ENCODE measurements around the gene CCP110. TPM values are rescaled to one million over a fixed set of nuclear protein-coding genes. Genes with fewer than 3 reads are reported as not detected.

The CCP110 gene
- total RNA-seq, 2 experiments from 2014 or later: 24.1 to 25.5 TPM

Other genes starting within 250 kb of the CCP110 start
- not detected for gene CLEC19A, start 238.2 kb upstream of the CCP110 start, total RNA-seq
- not detected for gene TMC5, start 106.1 kb upstream of the CCP110 start, total RNA-seq
- gene GDE1, start 1.8 kb upstream of the CCP110 start, total RNA-seq: 10 to 100 TPM; 13.8 to 18.1 TPM
- gene VPS35L, start 31.8 kb downstream of the CCP110 start, total RNA-seq: 10 to 100 TPM; 30.7 to 31.6 TPM
- 10 to 100 TPM; 28.9 to 29.5 TPM for gene KNOP1, start 194.3 kb downstream of the CCP110 start, total RNA-seq
- gene IQCK, start 194.3 kb downstream of the CCP110 start, total RNA-seq: 1 to 10 TPM; 2.7 to 3.5 TPM

All from activated CD4-positive, alpha-beta T cell treated with anti-CD3 and anti-CD28 coated beads for 36 hours (primary cell).